Lower leg skin (tissue), 4 donors: ENCODE data around the gene SIGLEC9. TPM values are rescaled to one million over a fixed set of nuclear protein-coding genes. Genes with fewer than 3 reads are reported as not detected.

Source experiments
- DNase-seq, 2 donors: peaks; one replicate each; pipeline ENCODE4 v3.0.0-alpha.2; 2019; ENCODE audit warnings: low spot score in 2 of 2
- H3K4me3 ChIP-seq: fragments of 200-600 bp; sonication (generic); 2 replicates; pipeline ENCODE4 v1.5.1; 2017; ENCODE audit warnings: mild to moderate bottlenecking, low read depth; ENCODE audit not compliant: poor library complexity, severe bottlenecking
- POLR2A ChIP-seq, 2 donors: fragments of 450-650 bp; IDR thresholded peaks; one replicate each; pipeline ENCODE4 v1.6.1; 2016 to 2017; ENCODE audit warnings: antibody characterized with exemption in 2 of 2, mild to moderate bottlenecking in 1 of 2, moderate library complexity in 1 of 2
- WGBS, 2 donors: methylation state at CpG; one replicate each; pipeline ENCODE4 v1.1.5; 2018; 5-methylcytosine and 5-hydroxymethylcytosine counted together
- intact Hi-C: fragments of 100-400 bp; cut with DNase I; formaldehyde crosslinking; loops from one replicate; pipeline ENCODE4 v1.15.0; 2023; ENCODE audit warnings: low total_unique reads
- total RNA-seq, 4 donors: library from RNA; depleted of rRNA; stranded (reverse); fragments of >200 nt; gene quantifications; one replicate each; pipeline ENCODE4 v1.1.0, GENCODE V29; 2016
- TF ChIP-seq, protein P1 (sequence below), 3 donors: fragments of 450-650 bp; IDR thresholded peaks; one replicate each; pipeline ENCODE4 v1.5.1; 2016; ENCODE audit warnings: antibody characterized with exemption in 3 of 3, mild to moderate bottlenecking in 3 of 3, moderate library complexity in 2 of 3

Gene SIGLEC9
- total RNA-seq, 4 donors from 2014 or later: 0.15 to 2.7 (median 1.2) TPM

DNA sequence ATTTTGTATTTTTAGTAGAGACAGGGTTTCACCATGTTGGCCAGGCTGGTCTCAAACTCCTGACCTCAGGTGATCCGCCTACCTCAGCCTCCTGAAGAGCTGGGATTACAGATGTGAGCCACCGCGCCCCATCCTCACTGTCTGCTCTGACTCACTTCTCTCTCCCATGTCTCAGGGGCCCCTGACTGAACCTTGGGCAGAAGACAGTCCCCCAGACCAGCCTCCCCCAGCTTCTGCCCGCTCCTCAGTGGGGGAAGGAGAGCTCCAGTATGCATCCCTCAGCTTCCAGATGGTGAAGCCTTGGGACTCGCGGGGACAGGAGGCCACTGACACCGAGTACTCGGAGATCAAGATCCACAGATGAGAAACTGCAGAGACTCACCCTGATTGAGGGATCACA lies 5.0 kb downstream of the SIGLEC9 start:
- H3K4me3 ChIP-seq: no peak overlapping the region
- DNase-seq: no peak
- WGBS, 2 donors: 72 to 77% methylated on average over 5 to 8 of the region's 8 CpGs
- intact Hi-C loops: no loop called here
- no peak for TF ChIP-seq POLR2A (IDR thresholded peaks at IDR 0.05)
- TF ChIP-seq, protein P1, sequence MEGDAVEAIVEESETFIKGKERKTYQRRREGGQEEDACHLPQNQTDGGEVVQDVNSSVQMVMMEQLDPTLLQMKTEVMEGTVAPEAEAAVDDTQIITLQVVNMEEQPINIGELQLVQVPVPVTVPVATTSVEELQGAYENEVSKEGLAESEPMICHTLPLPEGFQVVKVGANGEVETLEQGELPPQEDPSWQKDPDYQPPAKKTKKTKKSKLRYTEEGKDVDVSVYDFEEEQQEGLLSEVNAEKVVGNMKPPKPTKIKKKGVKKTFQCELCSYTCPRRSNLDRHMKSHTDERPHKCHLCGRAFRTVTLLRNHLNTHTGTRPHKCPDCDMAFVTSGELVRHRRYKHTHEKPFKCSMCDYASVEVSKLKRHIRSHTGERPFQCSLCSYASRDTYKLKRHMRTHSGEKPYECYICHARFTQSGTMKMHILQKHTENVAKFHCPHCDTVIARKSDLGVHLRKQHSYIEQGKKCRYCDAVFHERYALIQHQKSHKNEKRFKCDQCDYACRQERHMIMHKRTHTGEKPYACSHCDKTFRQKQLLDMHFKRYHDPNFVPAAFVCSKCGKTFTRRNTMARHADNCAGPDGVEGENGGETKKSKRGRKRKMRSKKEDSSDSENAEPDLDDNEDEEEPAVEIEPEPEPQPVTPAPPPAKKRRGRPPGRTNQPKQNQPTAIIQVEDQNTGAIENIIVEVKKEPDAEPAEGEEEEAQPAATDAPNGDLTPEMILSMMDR (IDR thresholded peaks at IDR 0.05): no peak

DNA sequence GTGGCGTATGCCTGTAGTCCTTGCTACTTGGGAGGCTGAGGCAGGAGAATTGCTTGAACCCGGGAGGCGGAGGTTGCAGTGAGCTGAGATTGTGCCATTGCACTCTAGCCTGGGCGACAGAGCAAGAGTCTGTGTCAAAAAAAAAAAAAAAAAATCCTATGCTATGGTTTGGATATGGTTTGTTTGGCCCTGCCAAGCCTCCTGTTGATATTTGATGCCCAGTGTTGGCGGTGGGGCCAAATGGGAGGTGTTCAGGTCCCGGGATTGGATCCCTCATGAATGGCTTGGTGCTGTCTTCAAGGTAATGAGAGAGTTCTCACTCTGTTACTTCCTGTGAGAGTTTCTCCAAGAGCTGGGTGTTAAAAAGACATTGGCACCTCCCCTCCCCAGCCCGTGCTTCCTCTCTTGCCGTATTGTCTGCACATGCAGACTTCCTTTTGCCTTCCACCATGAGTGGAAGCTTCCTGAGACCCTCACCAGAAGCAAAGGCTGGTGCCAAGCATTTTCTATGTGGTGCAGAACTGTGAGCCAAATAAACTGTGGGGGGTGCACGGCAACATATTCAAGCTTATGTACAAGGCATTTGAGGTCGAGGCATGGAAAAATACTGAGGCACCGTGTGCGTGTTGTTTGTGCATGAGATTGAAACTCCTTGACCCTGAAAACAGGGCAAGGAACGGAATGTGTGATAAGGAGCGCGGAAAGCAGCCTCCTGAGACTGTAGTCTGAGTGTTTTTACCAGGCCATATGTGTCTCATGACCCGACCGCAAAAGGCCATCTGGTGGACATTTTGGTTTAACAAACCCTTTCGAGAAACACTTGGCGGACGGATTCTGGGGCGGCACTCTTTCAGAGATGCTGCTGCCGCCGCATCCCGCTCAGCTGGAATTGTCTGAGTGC lies 7.3 kb downstream of the SIGLEC9 start:
- no peak overlapping the region for H3K4me3 ChIP-seq
- intact Hi-C loops: no loop called here
- TF ChIP-seq, protein P1 (IDR thresholded peaks at IDR 0.05): no peak
- no peak for TF ChIP-seq POLR2A (IDR thresholded peaks at IDR 0.05)
- 64 to 67% methylated on average over 24 of the region's 24 CpGs for WGBS, 2 donors
- DNase-seq: no peak

DNA sequence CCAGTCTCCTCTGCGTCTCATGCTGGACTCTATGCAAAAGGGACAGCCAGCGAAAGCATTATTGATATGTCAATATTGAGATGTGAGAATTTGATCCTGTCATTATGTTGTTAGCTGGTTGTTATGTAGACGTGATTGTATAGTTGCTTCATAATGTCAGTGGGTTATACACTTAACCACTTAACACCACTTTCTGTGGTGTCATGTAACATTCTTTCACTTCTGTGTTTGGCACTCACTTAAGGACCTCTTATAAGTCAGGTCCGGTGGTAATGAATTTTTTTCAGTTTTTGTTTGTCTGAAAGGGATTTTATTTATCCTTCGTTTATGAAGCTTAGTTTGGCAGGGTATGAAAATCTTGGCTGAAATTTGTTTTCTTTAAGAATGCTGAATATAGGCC lies 10.3 kb downstream of the SIGLEC9 start:
- intact Hi-C loops: no loop called here
- TF ChIP-seq POLR2A (IDR thresholded peaks at IDR 0.05): no peak
- WGBS, 2 donors: 77 to 81% methylated on average over 5 of the region's 5 CpGs
- H3K4me3 ChIP-seq: no peak overlapping the region
- DNase-seq: no peak

DNA sequence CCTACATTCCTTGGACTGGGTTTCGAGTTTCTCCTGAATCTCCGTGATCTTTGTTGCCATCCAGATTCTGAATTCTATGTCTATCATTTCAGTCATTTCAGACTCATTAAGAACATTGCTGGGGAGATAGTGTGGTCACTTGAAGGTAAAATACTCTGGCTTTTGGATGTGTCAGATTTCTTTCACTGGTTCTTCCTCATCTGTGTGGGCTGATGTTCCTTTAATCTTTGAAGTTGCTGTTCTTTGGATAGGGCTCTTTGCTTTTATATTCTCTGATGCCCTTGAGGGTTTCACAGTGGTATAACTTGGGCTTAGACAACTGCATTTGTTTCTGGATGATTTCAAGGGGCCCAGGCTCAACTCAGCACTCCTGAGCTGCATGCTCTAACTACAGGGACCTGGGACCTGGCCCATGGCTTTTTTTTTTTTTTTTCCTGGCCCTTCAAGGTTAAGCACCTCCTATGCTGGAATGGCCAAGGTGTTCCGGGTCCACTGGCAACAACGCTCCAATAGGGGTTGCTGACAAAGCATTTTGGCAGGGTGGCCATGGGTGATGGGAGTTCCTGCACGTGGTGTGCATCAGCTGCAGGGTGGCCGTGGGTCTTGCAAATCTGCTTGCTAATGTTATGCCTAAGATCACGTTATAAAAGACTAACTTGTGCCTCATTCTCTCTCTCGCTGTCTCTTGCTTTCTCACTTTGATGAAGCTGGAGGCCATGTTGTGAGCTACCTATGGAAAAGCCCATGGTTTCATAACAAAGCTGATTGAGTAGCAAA lies 11.5 kb downstream of the SIGLEC9 start:
- TF ChIP-seq POLR2A (IDR thresholded peaks at IDR 0.05): no peak
- TF ChIP-seq, protein P1 (IDR thresholded peaks at IDR 0.05): no peak
- DNase-seq: peak in 1 of 2 donors; percentile 66
- H3K4me3 ChIP-seq: no peak overlapping the region
- WGBS, 2 donors: 75 to 77% methylated on average over 8 of the region's 8 CpGs
- intact Hi-C loops: no loop called here

DNA sequence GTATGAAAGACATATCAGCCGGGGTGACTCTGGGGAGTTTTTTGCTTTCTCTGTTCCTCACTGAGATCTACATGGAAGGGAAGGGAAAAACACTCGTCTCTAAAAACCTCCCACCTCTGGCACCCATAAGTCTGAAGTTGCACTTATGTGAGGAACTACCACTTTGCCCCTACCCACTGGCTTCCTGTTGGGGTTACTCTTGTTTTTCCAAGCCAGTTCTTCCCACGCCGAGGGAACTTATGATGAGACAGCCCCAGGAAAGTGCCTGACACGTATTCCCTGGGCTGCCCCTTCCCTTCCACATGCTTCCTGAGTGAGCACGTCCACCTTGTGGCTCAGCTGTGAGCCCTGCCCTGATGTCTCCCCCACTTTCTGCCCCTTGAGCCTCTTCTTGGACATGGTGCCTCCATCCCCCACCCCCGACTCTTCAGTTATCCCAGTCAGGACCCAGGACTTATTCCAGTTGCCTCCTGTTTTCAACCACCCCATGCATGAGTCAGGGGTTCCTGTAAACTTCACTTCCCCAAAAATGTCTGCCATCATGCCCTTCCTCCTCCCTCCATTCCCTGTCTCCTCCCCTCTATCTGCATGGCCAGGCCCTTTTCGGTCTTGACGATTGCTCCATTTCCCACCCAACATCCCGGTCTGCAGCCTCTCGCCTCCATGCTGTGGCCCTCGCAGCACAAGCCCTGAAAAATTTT lies 12.3 kb downstream of the SIGLEC9 start:
- TF ChIP-seq, protein P1 (IDR thresholded peaks at IDR 0.05): no peak
- no peak for TF ChIP-seq POLR2A (IDR thresholded peaks at IDR 0.05)
- DNase-seq: peak; percentile 38 to 81
- H3K4me3 ChIP-seq: no peak overlapping the region
- intact Hi-C loops: no loop called here
- 66 to 72% methylated on average over 12 of the region's 12 CpGs for WGBS, 2 donors
